BE2C (cell line): ENCODE measurements around the gene DIO1.
A peak's percentile ranks its signal among the peaks of the same experiment; 100 is the strongest.

Experiments used
- DNase-seq: peaks from one replicate; pipeline ENCODE4 v3.0.0-alpha.2; 2020
- H3K27me3 ChIP-seq: fragments of 250-450 bp; sonication (Bioruptor Pico); 2 replicates; pipeline ENCODE4 v1.5.1; 2020; ENCODE audit warnings: mild to moderate bottlenecking
- H3K36me3 ChIP-seq: fragments of 250-450 bp; sonication (Bioruptor Pico); 2 replicates; pipeline ENCODE4 v1.5.1; 2020; ENCODE audit warnings: mild to moderate bottlenecking
- H3K4me1 ChIP-seq: fragments of 250-450 bp; sonication (Bioruptor Pico); 2 replicates; pipeline ENCODE4 v1.5.1; 2020
- H3K4me3 ChIP-seq: 2 replicates; pipeline ENCODE4 v1.5.1; 2011; ENCODE audit warnings: low read depth, low read length
- H3K9me3 ChIP-seq: fragments of 250-450 bp; sonication (Bioruptor Pico); 2 replicates; pipeline ENCODE4 v1.5.1; 2020
- CTCF ChIP-seq: IDR thresholded peaks from 2 replicates; pipeline ENCODE4 v1.5.1; 2012; ENCODE audit warnings: mild to moderate bottlenecking, low read depth, low read length

DIO1 gene

GRCh38 chr1:53888681-53889080 lies 5.3 kb upstream of the DIO1 start:
- H3K36me3 ChIP-seq, result no peaks in the 10 kb centered on the region
- DNase-seq, result no peak
- no peaks in the 10 kb centered on the region for H3K4me1 ChIP-seq
- H3K27me3 ChIP-seq, result no peaks in the 10 kb centered on the region
- H3K9me3 ChIP-seq, result no peaks in the 10 kb centered on the region
- H3K4me3 ChIP-seq, result no peak overlapping the region
- no peak for TF ChIP-seq CTCF

- no peak for TF ChIP-seq CTCF
- no peaks in the 10 kb centered on the region for H3K9me3 ChIP-seq
These were observed 4.4 kb upstream of the DIO1 start, which contains the start of gene YIPF1 for GRCh38 chr1:53889304-53890298. TSS of gene YIPF1 (minus strand) at chr1:53889797. CDS start at chr1:53888937, 860 bp downstream.

DNA sequence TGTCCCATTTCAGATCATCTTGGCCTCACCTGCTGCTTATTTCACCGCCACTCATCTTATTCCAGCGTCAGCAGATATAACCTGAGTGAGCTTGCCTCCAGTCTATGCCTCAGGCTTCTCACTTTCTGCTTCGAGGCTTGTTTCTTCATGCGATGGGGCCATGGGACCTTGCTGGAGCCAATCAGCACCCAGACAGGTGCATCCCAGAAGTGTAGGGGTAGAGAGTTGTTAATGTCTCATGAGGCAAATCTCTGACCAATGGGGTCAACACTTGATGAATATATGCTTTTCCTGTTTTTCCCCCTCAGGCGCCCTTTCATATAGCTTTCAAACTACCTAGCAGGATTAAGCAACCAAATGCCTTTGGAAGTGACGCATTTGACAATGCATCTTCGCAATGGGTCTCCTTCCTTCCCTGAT lies 3.5 kb upstream of the DIO1 start:
- Histone ChIP-seq H3K4me1 (no peaks in the 10 kb centered on the region), H3K9me3 (no peaks in the 10 kb centered on the region), H3K36me3 (no peaks in the 10 kb centered on the region), H3K4me3 (no peak overlapping the region; the same call in 1 of the 2 replicates), H3K27me3 (no peaks in the 10 kb centered on the region)
- no peak for TF ChIP-seq CTCF
- no peak for DNase-seq

More at GRCh38 chr1:53889304-53890298, 4.4 kb upstream of the DIO1 start, which contains the start of gene YIPF1:
- no peaks in the 10 kb centered on the region for H3K4me1 ChIP-seq
- no peaks in the 10 kb centered on the region for H3K27me3 ChIP-seq
- DNase-seq, result peak; percentile 82
- no peaks in the 10 kb centered on the region for H3K36me3 ChIP-seq
- peak within 1 kb of the TSS; percentile 73 for H3K4me3 ChIP-seq

- TF ChIP-seq CTCF, result no peak
- H3K4me3 ChIP-seq, result no peak overlapping the region
- no peaks in the 10 kb centered on the region for H3K4me1 ChIP-seq
- no peaks in the 10 kb centered on the region for H3K27me3 ChIP-seq
- no peak for DNase-seq
- H3K9me3 ChIP-seq, result no peaks in the 10 kb centered on the region
- H3K36me3 ChIP-seq, result no peaks in the 10 kb centered on the region
These were observed 3.0 kb upstream of the DIO1 start for GRCh38 chr1:53891018-53891417.

- Histone ChIP-seq H3K9me3 (no peaks in the 10 kb centered on the region), H3K4me3 (no peak overlapping the region), H3K36me3 (no peaks in the 10 kb centered on the region), H3K27me3 (no peaks in the 10 kb centered on the region), H3K4me1 (no peaks in the 10 kb centered on the region)
- TF ChIP-seq CTCF, result no peak
- no peak for DNase-seq
These were observed 2.3 kb upstream of the DIO1 start for GRCh38 chr1:53891678-53892077.

- Histone ChIP-seq H3K36me3 (no peaks in the 10 kb centered on the region), H3K4me3 (no peak overlapping the region), H3K9me3 (no peaks in the 10 kb centered on the region), H3K4me1 (no peaks in the 10 kb centered on the region), H3K27me3 (no peaks in the 10 kb centered on the region)
- TF ChIP-seq CTCF, result no peak
- no peak for DNase-seq
These were observed 1.1 kb upstream of the DIO1 start for GRCh38 chr1:53892911-53893310.
